Ovary (tissue), 3 donors: ENCODE results near the gene ANKRD31.

Experiments used
- POLR2A ChIP-seq: fragments of 450-650 bp; IDR thresholded peaks from one replicate; pipeline ENCODE4 v1.6.1; 2017; ENCODE audit warnings: antibody characterized with exemption, mild to moderate bottlenecking, moderate library complexity
- TF ChIP-seq, protein P1 (sequence below), 3 donors: fragments of 450-650 bp in 2 of 3; fragments of 200-600 bp in 1 of 3; IDR thresholded peaks; one replicate each; pipeline versions ENCODE4 v1.5.1 to v1.8.0; 2016 to 2022; ENCODE audit warnings: antibody characterized with exemption in 3 of 3, mild to moderate bottlenecking in 1 of 3
- donor health status: DM: no; HTN: no; CAD: no.

DNA sequence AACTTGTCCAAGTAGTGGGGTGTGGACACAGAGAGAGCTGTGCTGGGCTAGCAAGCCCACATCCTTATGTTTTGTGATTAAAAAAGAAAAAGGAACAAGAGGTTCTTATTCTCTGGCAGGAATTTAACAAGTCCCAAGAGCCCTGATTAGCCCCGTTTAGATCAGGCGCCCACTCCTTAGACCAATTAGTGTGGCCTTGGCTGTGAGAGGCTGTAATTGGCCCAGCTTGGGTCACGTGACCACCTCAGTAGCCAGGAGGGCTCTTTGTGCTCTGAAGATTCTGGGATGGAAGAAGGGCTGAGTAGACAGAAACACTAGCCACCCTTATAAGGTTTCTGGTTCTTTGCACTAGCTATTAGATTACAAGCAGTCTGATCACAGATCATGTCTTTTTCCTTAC, 215.5 kb downstream of the ANKRD31 start:
- TF ChIP-seq POLR2A = no peak
- TF ChIP-seq, protein P1, sequence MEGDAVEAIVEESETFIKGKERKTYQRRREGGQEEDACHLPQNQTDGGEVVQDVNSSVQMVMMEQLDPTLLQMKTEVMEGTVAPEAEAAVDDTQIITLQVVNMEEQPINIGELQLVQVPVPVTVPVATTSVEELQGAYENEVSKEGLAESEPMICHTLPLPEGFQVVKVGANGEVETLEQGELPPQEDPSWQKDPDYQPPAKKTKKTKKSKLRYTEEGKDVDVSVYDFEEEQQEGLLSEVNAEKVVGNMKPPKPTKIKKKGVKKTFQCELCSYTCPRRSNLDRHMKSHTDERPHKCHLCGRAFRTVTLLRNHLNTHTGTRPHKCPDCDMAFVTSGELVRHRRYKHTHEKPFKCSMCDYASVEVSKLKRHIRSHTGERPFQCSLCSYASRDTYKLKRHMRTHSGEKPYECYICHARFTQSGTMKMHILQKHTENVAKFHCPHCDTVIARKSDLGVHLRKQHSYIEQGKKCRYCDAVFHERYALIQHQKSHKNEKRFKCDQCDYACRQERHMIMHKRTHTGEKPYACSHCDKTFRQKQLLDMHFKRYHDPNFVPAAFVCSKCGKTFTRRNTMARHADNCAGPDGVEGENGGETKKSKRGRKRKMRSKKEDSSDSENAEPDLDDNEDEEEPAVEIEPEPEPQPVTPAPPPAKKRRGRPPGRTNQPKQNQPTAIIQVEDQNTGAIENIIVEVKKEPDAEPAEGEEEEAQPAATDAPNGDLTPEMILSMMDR (IDR thresholded peaks at IDR 0.05) = no peak
